CD14-positive monocyte (primary cell): ENCODE measurements around the gene BRD9. TPM values are rescaled to one million over a fixed set of nuclear protein-coding genes. Genes with fewer than 3 reads are reported as not detected.

Experiments
- DNase-seq, 3 donors: peaks; one replicate each; pipeline ENCODE4 v3.0.0-alpha.2; 2011 to 2022
- H2AFZ ChIP-seq: 2 replicates; pipeline ENCODE4 v1.6.0; 2012; ENCODE audit warnings: mild to moderate bottlenecking, low read depth, low read length, inconsistent platforms; ENCODE audit not compliant: insufficient read depth, poor library complexity, severe bottlenecking
- H3K27ac ChIP-seq, 2 donors: 1 replicate in 1 of 2; 2 replicates in 1 of 2; pipeline ENCODE4 v1.5.1; 2012 to 2013; ENCODE audit warnings: low read length in 2 of 2, control low read depth in 1 of 2, inconsistent platforms in 1 of 2, low read depth in 1 of 2, mild to moderate bottlenecking in 1 of 2
- H3K27me3 ChIP-seq, 2 donors: one replicate each; pipeline versions ENCODE4 v1.6.0 to v1.6.1; 2011 to 2013; ENCODE audit warnings: low read length in 2 of 2; ENCODE audit not compliant: control insufficient read depth in 2 of 2, insufficient read depth in 2 of 2
- H3K36me3 ChIP-seq, 2 donors: replicated peaks in 1 of 2; 1 replicate in 1 of 2; 2 replicates in 1 of 2; pipeline versions ENCODE4 v1.5.1 to v1.6.1; 2012 to 2013; ENCODE audit warnings: low read length in 2 of 2, control low read depth in 1 of 2, inconsistent platforms in 1 of 2, mild to moderate bottlenecking in 1 of 2; ENCODE audit not compliant: insufficient read depth in 2 of 2, control insufficient read depth in 1 of 2
- H3K4me1 ChIP-seq, 2 donors: 1 replicate in 1 of 2; 2 replicates in 1 of 2; pipeline versions ENCODE4 v1.5.1 to v1.6.1; 2012 to 2013; ENCODE audit warnings: low read length in 2 of 2, control low read depth in 1 of 2, inconsistent platforms in 1 of 2, mild to moderate bottlenecking in 1 of 2, moderate library complexity in 1 of 2; ENCODE audit not compliant: insufficient read depth in 2 of 2, control insufficient read depth in 1 of 2
- H3K4me2 ChIP-seq: replicated peaks from 2 replicates; pipeline ENCODE3; 2012; ENCODE audit warnings: low read length, moderate library complexity, mild to moderate bottlenecking; ENCODE audit not compliant: poor library complexity, severe bottlenecking; ENCODE audit errors: extremely low read depth
- H3K4me3 ChIP-seq, 3 experiments: fragments of 200-600 bp in 1 of 3; sonication (generic) in 1 of 3; replicated peaks in 1 of 3; 1 replicate in 2 of 3; 2 replicates in 1 of 3; pipeline ENCODE4 v1.5.1; 2011 to 2013; ENCODE audit warnings: low read length in 3 of 3, mild to moderate bottlenecking in 3 of 3, control low read depth in 2 of 3, low read depth in 2 of 3, inconsistent platforms in 1 of 3, moderate library complexity in 1 of 3
- H3K79me2 ChIP-seq: 2 replicates; pipeline ENCODE4 v1.6.0; 2012; ENCODE audit warnings: mild to moderate bottlenecking, control low read depth, inconsistent platforms, low read length, moderate library complexity; ENCODE audit not compliant: insufficient read depth
- H3K9ac ChIP-seq: 2 replicates; pipeline ENCODE4 v1.6.0; 2017; ENCODE audit warnings: low read length, mild to moderate bottlenecking; ENCODE audit not compliant: insufficient read depth, poor library complexity, severe bottlenecking
- H3K9me3 ChIP-seq, 2 donors: replicated peaks in 1 of 2; 1 replicate in 1 of 2; 2 replicates in 1 of 2; pipeline versions ENCODE4 v1.5.1 to v1.6.1; 2012 to 2013; ENCODE audit warnings: low read length in 2 of 2, control low read depth in 1 of 2; ENCODE audit not compliant: control insufficient read depth in 1 of 2, insufficient read depth in 1 of 2
- H4K20me1 ChIP-seq: 2 replicates; pipeline ENCODE4 v1.6.0; 2012; ENCODE audit warnings: mild to moderate bottlenecking, low read length, control low read depth, moderate library complexity; ENCODE audit not compliant: insufficient read depth
- H3K27ac Mint-ChIP-seq, 7 donors: one replicate each; pipeline ENCODE4 v1.8.0; 2020; ENCODE audit warnings: mild to moderate bottlenecking in 7 of 7, mixed read lengths in 7 of 7, moderate library complexity in 6 of 7, inconsistent platforms in 2 of 7
- H3K27me3 Mint-ChIP-seq, 3 donors: one replicate each; pipeline ENCODE4 v1.8.0; 2021 to 2022; ENCODE audit warnings: low read depth in 3 of 3, mild to moderate bottlenecking in 3 of 3, mixed read lengths in 3 of 3, moderate library complexity in 3 of 3, inconsistent platforms in 1 of 3
- H3K36me3 Mint-ChIP-seq, 2 donors: one replicate each; pipeline ENCODE4 v1.8.0; 2020; ENCODE audit warnings: mixed read lengths in 2 of 2, inconsistent platforms in 1 of 2, mild to moderate bottlenecking in 1 of 2
- H3K4me1 Mint-ChIP-seq: one replicate; pipeline ENCODE4 v1.8.0; 2020; ENCODE audit warnings: mild to moderate bottlenecking, mixed read lengths
- H3K4me3 Mint-ChIP-seq, 2 donors: one replicate each; pipeline ENCODE4 v1.8.0; 2020; ENCODE audit warnings: mild to moderate bottlenecking in 2 of 2, mixed read lengths in 2 of 2, moderate library complexity in 1 of 2
- H3K9me3 Mint-ChIP-seq, 7 donors: one replicate each; pipeline ENCODE4 v1.8.0; 2020 to 2022; ENCODE audit warnings: mixed read lengths in 7 of 7, mild to moderate bottlenecking in 6 of 7, moderate library complexity in 6 of 7, inconsistent platforms in 2 of 7
- WGBS: methylation state at CpG from one replicate; pipeline ENCODE4 v1.1.5; 2013; ENCODE audit warnings: missing lambda C conversion rate; ENCODE audit not compliant: insufficient coverage; 5-methylcytosine and 5-hydroxymethylcytosine counted together
- intact Hi-C, 2 donors: fragments of 100-400 bp; cut with micrococcal nuclease; formaldehyde crosslinking; loops; one replicate each; pipeline versions ENCODE4 v1.15.0 to v1.15.1; 2023
- polyA plus RNA-seq, 3 donors: library from polyadenylated mRNA; depleted of rRNA in 1 of 3; unstranded in 2 of 3; stranded (reverse) in 1 of 3; fragments of 300-500 nt in 2 of 3; fragments of >200 nt in 1 of 3; fragmentation: Illumina TruSeq in 2 of 3; gene quantifications; 1 replicate in 2 of 3; 2 replicates in 1 of 3; pipeline ENCODE4 v1.2.3, GENCODE V29; 2012 to 2021
- TF ChIP-seq, protein P1 (sequence below): fragments of 200-600 bp; IDR thresholded peaks from one replicate; pipeline ENCODE4 v1.8.0; 2022; ENCODE audit warnings: antibody characterized with exemption, mild to moderate bottlenecking

BRD9 gene
- polyA plus RNA-seq, 3 donors, result 5.3 to 22.7 (median 9.3) TPM

DNA sequence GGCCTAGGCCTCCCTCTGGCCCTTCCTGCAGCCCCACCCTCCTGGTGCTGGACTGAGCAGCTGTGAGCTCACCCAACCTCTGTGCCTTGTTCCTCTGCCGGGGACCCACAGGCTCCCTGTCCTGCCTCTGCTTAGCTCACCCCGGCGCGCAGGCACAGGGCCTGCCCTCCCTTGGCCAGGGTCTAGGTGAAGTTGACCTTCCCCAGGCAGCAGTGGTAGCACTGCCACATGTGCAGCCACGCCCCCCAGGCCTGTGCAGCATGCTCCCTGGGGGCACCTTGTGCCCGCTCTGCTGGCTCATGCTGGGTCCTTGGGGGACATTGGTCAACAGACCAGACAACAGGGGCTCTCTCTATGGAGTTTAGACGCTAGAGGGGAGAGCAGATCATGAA lies 18.2 kb upstream of the BRD9 start:
- no peak overlapping the region for H3K4me2 ChIP-seq
- no peaks in the 10 kb centered on the region for H3K79me2 ChIP-seq
- H2AFZ ChIP-seq, result no peak overlapping the region
- WGBS, result 98% methylated on average over 5 of the region's 7 CpGs
- no peaks in the 10 kb centered on the region for H3K9me3 Mint-ChIP-seq
- no peak overlapping the region for H3K4me3 Mint-ChIP-seq
- H4K20me1 ChIP-seq, result no peaks in the 10 kb centered on the region
- H3K27me3 ChIP-seq, result no peaks in the 10 kb centered on the region
- H3K4me1 ChIP-seq, result no peaks in the 10 kb centered on the region
- H3K27ac Mint-ChIP-seq, result peak overlapping the region in 1 of 7 donors; percentile 37
- no peak overlapping the region for H3K9ac ChIP-seq
- H3K27me3 Mint-ChIP-seq, result peaks cover 0 to 2% (median 0%) of the 10 kb centered on the region in 3 donors
- peaks cover 33 to 78% of the 10 kb centered on the region in 2 donors for H3K36me3 Mint-ChIP-seq
- DNase-seq, result no peak
- TF ChIP-seq, protein P1, sequence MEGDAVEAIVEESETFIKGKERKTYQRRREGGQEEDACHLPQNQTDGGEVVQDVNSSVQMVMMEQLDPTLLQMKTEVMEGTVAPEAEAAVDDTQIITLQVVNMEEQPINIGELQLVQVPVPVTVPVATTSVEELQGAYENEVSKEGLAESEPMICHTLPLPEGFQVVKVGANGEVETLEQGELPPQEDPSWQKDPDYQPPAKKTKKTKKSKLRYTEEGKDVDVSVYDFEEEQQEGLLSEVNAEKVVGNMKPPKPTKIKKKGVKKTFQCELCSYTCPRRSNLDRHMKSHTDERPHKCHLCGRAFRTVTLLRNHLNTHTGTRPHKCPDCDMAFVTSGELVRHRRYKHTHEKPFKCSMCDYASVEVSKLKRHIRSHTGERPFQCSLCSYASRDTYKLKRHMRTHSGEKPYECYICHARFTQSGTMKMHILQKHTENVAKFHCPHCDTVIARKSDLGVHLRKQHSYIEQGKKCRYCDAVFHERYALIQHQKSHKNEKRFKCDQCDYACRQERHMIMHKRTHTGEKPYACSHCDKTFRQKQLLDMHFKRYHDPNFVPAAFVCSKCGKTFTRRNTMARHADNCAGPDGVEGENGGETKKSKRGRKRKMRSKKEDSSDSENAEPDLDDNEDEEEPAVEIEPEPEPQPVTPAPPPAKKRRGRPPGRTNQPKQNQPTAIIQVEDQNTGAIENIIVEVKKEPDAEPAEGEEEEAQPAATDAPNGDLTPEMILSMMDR, result no peak
- H3K36me3 ChIP-seq, result peaks cover 19 to 42% of the 10 kb centered on the region in 2 donors
- H3K4me1 Mint-ChIP-seq, result no peaks in the 10 kb centered on the region
- no peaks in the 10 kb centered on the region for H3K9me3 ChIP-seq
- H3K27ac ChIP-seq, result no peak overlapping the region
- no peak overlapping the region for H3K4me3 ChIP-seq
- intact Hi-C loops, result no loop called here

DNA sequence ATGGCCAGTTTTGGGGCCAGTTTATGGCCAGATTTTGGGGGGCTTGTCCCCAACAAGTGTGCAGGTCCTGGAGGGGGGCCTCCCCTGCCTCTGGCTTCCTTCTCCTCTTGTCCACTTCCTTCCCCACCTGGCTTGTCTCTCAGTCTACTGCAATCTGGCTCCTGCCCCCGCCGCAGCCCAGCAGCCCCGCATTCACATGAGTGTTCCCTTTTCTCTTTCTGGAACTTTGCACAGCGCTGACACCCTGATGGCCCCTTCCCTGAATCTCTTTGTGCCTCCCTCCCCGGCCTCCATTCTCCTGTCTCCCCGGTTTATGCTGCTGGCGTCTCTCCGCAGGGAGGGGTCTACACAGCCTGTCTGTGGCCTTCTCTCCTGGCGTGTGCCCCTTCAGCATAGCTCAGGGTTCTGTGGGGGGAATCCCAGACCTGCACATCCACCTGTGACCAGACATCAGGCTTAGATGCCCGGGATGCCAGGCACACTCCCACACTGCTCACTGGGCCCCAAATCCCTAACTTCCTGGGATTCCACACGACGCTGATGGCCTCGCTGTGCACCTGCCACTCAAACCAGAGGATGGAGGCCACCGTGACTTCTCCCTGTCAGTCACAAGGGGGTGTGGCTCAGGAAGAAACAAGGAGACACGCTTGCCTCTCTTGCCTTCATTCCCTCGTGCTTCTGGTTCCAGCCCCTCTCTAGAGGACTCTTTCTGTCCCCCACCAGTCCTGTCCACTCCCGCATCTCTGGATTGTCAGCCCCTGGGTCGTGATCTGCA lies 17.6 kb upstream of the BRD9 start:
- H3K79me2 ChIP-seq, result no peaks in the 10 kb centered on the region
- no peaks in the 10 kb centered on the region for H3K9me3 ChIP-seq
- TF ChIP-seq, protein P1, result no peak
- H3K36me3 ChIP-seq, result peaks cover 21 to 48% of the 10 kb centered on the region in 2 donors
- DNase-seq, result no peak
- WGBS, result 94% methylated on average over 18 of the region's 18 CpGs
- H3K4me1 ChIP-seq, result no peaks in the 10 kb centered on the region
- no peak overlapping the region for H3K4me3 ChIP-seq
- H3K27ac ChIP-seq, result no peak overlapping the region
- H3K4me2 ChIP-seq, result no peak overlapping the region
- no peaks in the 10 kb centered on the region for H4K20me1 ChIP-seq
- no peaks in the 10 kb centered on the region for H3K27me3 ChIP-seq
- H3K36me3 Mint-ChIP-seq, result peaks cover 38 to 81% of the 10 kb centered on the region in 2 donors
- H2AFZ ChIP-seq, result no peak overlapping the region
- no peaks in the 10 kb centered on the region for H3K4me1 Mint-ChIP-seq
- peaks cover 0 to 2% (median 0%) of the 10 kb centered on the region in 3 donors for H3K27me3 Mint-ChIP-seq
- no peak overlapping the region for H3K27ac Mint-ChIP-seq
- intact Hi-C loops, result loop anchor here (5.0 to 10.0 kb wide), 3 partner anchors 38 to 465 kb away; partner anchors contain the start of gene EXOC3 (in 1 of the 2)
- H3K9ac ChIP-seq, result no peak overlapping the region
- no peaks in the 10 kb centered on the region for H3K9me3 Mint-ChIP-seq
- H3K4me3 Mint-ChIP-seq, result no peak overlapping the region
